ENCODE results near the gene KCTD5. TPM values are rescaled to one million over a fixed set of nuclear protein-coding genes. Genes with fewer than 3 reads are reported as not detected.

The KCTD5 gene
- total RNA-seq, 6 experiments from 2014 or later = 27.1 to 30.9 (median 28.8) TPM

DNA sequence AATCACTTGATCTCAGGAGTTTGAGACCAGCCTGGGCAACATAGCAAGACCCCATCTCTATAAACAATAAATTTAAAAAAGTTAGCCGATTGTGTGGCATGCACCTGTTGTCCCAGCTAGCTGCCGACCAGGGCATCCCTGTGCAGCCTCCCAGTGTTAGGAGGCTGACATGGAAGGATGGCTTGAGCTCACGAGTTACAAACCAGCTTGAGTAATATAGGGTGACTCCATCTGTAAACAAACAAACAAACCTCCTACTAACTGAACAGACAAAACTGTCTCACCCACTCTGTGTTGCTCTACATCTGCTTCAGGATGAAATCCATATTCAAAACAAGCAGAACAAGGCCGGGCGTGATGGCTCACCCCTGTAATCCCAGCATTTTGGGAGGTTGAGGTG lies 44.6 kb downstream of the KCTD5 start:
- Mint-ChIP-seq H3K27me3 (ENCODE audit: insufficient read depth) (peaks cover 17% of the 10 kb centered on the region), H3K9me3 (no peaks in the 10 kb centered on the region), H3K36me3 (ENCODE audit: low read depth) (no peaks in the 10 kb centered on the region), H3K4me1 (ENCODE audit: low read depth) (peaks cover 7% of the 10 kb centered on the region), H3K4me3 (no peak overlapping the region), H3K27ac (no peak overlapping the region)
- no peak for DNase-seq
- no peak for TF ChIP-seq CTCF (IDR thresholded peaks at IDR 0.05)

DNA sequence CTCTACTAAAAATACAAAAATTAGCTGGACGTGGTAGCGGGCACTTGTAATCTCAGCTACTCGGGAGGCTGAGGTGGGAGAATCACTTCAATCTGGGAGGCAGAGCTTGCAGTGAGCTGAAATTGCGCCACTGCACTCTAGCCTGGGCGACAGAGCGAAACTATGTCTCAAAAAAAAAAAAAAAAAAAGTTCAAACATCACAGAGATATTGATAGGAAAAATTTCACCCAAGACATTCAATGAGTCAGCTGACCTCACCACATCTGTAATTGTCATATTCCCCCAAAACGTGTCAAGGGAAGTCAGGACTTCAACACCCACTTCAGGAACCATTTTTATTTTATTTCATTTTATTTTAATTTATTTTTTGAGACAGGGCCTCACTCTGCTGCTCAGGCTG lies 45.7 kb downstream of the KCTD5 start:
- no peak overlapping the region for H3K4me3 Mint-ChIP-seq

DNA sequence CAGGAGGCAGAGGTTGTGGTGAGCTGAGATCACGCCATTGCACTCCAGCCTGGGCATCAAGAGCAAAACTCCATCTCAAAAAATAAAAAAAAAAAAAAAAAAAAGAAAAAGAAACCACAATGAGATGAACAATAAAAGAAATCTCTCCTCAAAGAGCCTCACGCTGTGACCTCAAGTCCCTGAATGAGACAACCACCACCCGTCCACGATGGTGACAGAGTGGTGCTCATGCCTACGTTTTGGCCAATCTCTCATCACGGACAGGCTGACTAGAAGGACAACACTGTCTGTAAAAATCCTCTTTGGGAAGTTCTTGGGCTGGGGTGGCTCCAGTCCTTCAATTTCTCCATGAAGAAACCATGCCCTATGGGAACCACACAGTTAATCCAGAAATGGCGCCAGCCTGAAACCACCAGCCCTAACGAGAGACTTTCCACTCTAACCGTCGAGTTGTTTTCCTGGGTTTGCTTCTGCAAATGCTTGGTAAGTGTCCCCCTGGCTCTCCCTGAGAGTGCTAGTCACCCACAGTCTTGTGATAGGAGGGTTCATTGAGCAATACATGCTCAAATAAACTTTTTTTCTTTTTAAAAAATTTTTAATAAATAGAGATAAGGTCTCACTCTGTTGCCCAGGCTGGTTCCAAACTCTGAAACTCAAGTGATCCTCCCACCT lies 52.7 kb downstream of the KCTD5 start:
- no peak for DNase-seq
- H3K36me3 Mint-ChIP-seq (ENCODE audit: low read depth) = no peaks in the 10 kb centered on the region
- H3K27ac Mint-ChIP-seq = no peak overlapping the region
- no peak overlapping the region for H3K4me3 Mint-ChIP-seq
- TF ChIP-seq CTCF (IDR thresholded peaks at IDR 0.05) = no peak
- peaks cover 13% of the 10 kb centered on the region for H3K27me3 Mint-ChIP-seq (ENCODE audit: insufficient read depth)
- no peaks in the 10 kb centered on the region for H3K9me3 Mint-ChIP-seq
- H3K4me1 Mint-ChIP-seq (ENCODE audit: low read depth) = no peaks in the 10 kb centered on the region

More for the DNA sequence above, 45.7 kb downstream of the KCTD5 start:
- no peak overlapping the region for H3K27ac Mint-ChIP-seq
- H3K9me3 Mint-ChIP-seq = no peaks in the 10 kb centered on the region
- no peak for DNase-seq
- H3K36me3 Mint-ChIP-seq (ENCODE audit: low read depth) = no peaks in the 10 kb centered on the region
- peaks cover 22% of the 10 kb centered on the region for H3K27me3 Mint-ChIP-seq (ENCODE audit: insufficient read depth)
- peaks cover 4% of the 10 kb centered on the region for H3K4me1 Mint-ChIP-seq (ENCODE audit: low read depth)
- no peak for TF ChIP-seq CTCF (IDR thresholded peaks at IDR 0.05)

GRCh38 chr16:2736476-2737237 lies 54.3 kb downstream of the KCTD5 start:
- peaks cover 22% of the 10 kb centered on the region for H3K27me3 Mint-ChIP-seq (ENCODE audit: insufficient read depth)
- no peak overlapping the region for H3K4me3 Mint-ChIP-seq
- no peak for DNase-seq
- no peaks in the 10 kb centered on the region for H3K36me3 Mint-ChIP-seq (ENCODE audit: low read depth)
- no peak overlapping the region for H3K27ac Mint-ChIP-seq
- no peak for TF ChIP-seq CTCF (IDR thresholded peaks at IDR 0.05)
- no peaks in the 10 kb centered on the region for H3K9me3 Mint-ChIP-seq
- H3K4me1 Mint-ChIP-seq (ENCODE audit: low read depth) = no peaks in the 10 kb centered on the region

DNA sequence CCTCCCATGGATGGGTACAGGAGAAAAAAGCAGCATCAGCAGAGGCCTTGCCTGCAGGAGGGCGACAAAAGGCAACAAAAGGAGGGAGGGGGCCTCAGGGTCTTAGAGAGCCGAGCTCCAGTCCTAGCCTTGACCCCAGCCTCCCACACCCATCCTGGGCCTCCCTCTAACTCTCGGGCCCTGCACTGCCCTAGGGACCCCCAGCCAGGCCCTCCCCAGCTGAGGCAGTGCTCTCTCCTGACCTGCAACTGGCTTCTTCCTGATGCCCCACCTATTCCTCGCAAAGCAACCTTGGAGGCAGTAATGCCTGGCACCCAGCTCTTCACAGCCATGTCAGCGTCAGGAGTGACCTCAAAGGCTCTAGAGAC lies 54.9 kb downstream of the KCTD5 start:
- Mint-ChIP-seq H3K27ac (no peak overlapping the region), H3K9me3 (no peaks in the 10 kb centered on the region), H3K4me3 (no peak overlapping the region), H3K27me3 (ENCODE audit: insufficient read depth) (peaks cover 20% of the 10 kb centered on the region), H3K36me3 (ENCODE audit: low read depth) (no peaks in the 10 kb centered on the region), H3K4me1 (ENCODE audit: low read depth) (no peaks in the 10 kb centered on the region)
- no peak for DNase-seq
- TF ChIP-seq CTCF (IDR thresholded peaks at IDR 0.05) = no peak
